Smooth muscle cell (in vitro differentiated cells): ENCODE data around the gene OR5K2. TPM values are rescaled to one million over a fixed set of nuclear protein-coding genes. Genes with fewer than 3 reads are reported as not detected.

ENCODE experiments used
- DNase-seq: peaks from one replicate; lab custom pipeline; 2025; ENCODE audit not compliant: unreplicated experiment; lab: John Stamatoyannopoulos, UW
- H2AFZ ChIP-seq: fragments of 200-600 bp; sonication (generic); 2 replicates; pipeline ENCODE4 v1.6.0; 2016; ENCODE audit warnings: antibody characterized with exemption, low read depth, mild to moderate bottlenecking
- H3F3A ChIP-seq: fragments of 200-600 bp; sonication (generic); 2 replicates; pipeline ENCODE4 v1.6.0; 2017; ENCODE audit warnings: antibody characterized with exemption, low read depth
- H3K27ac ChIP-seq: fragments of 200-600 bp; sonication (generic); 2 replicates; pipeline ENCODE4 v1.5.1; 2016; ENCODE audit warnings: low read depth, mild to moderate bottlenecking
- H3K27me3 ChIP-seq: fragments of 200-600 bp; sonication (generic); 2 replicates; pipeline ENCODE4 v1.6.1; 2016; ENCODE audit warnings: low read depth, mild to moderate bottlenecking
- H3K36me3 ChIP-seq: fragments of 200-600 bp; sonication (generic); 2 replicates; pipeline ENCODE4 v1.5.1; 2016; ENCODE audit warnings: low read depth
- H3K4me1 ChIP-seq: fragments of 200-600 bp; sonication (generic); 2 replicates; pipeline ENCODE4 v1.5.1; 2016; ENCODE audit warnings: low read depth
- H3K4me2 ChIP-seq: fragments of 200-600 bp; sonication (generic); 2 replicates; pipeline ENCODE4 v1.6.0; 2016; ENCODE audit warnings: mild to moderate bottlenecking
- H3K4me3 ChIP-seq: fragments of 200-600 bp; sonication (generic); 2 replicates; pipeline ENCODE4 v1.5.1; 2016; ENCODE audit warnings: mild to moderate bottlenecking
- H3K79me2 ChIP-seq: fragments of 200-600 bp; sonication (generic); 2 replicates; pipeline ENCODE4 v1.6.0; 2016; ENCODE audit warnings: low read depth, mild to moderate bottlenecking
- H3K9ac ChIP-seq: fragments of 200-600 bp; sonication (generic); 2 replicates; pipeline ENCODE4 v1.6.0; 2016; ENCODE audit warnings: low read depth
- H3K9me3 ChIP-seq: fragments of 200-600 bp; sonication (generic); replicated peaks from 2 replicates; pipeline ENCODE4 v1.5.1; 2016; ENCODE audit warnings: low read depth
- H4K20me1 ChIP-seq: fragments of 200-600 bp; sonication (generic); 2 replicates; pipeline ENCODE4 v1.6.0; 2016; ENCODE audit warnings: low read depth
- CTCF ChIP-seq: fragments of 200-600 bp; sonication (generic); IDR thresholded peaks from 2 replicates; pipeline ENCODE4 v1.5.1; 2017; ENCODE audit warnings: borderline replicate concordance, mild to moderate bottlenecking, antibody characterized with exemption; ENCODE audit not compliant: insufficient read depth, poor library complexity, severe bottlenecking
- WGBS: methylation state at CpG from one replicate; pipeline ENCODE4 v1.1.7; 2016; ENCODE audit warnings: low lambda C conversion rate; 5-methylcytosine and 5-hydroxymethylcytosine counted together
- polyA plus RNA-seq: library from polyadenylated mRNA; unstranded; fragments of >200 nt; fragmentation: Nextera tagmentation; extraction: Ambion mirVana; gene quantifications from 2 replicates; pipeline ENCODE4 v1.2.1, GENCODE V29; 2016
- total RNA-seq: library from RNA; depleted of rRNA; stranded (reverse); fragments of >200 nt; gene quantifications from 2 replicates; pipeline ENCODE4 v1.2.3, GENCODE V29; 2014

The OR5K2 gene
- total and polyA plus RNA-seq, 2 experiments from 2014 or later = not detected

- no peaks in the 10 kb centered on the region for H3K27me3 ChIP-seq
- no peak for TF ChIP-seq CTCF
- WGBS = 94% methylated on average over 2 of the region's 2 CpGs
- H3K79me2 ChIP-seq = no peaks in the 10 kb centered on the region
- no peak overlapping the region for H3K9ac ChIP-seq
- H3K36me3 ChIP-seq = no peaks in the 10 kb centered on the region
- H3K4me2 ChIP-seq = no peak overlapping the region
- peaks cover under 1% of the 10 kb centered on the region for H3K4me1 ChIP-seq
- no peaks in the 10 kb centered on the region for H4K20me1 ChIP-seq
- no peak overlapping the region for H3K27ac ChIP-seq
- H3K9me3 ChIP-seq = no peaks in the 10 kb centered on the region
- no peak overlapping the region for H2AFZ ChIP-seq
- no peak overlapping the region for H3K4me3 ChIP-seq
- DNase-seq = no peak
- H3F3A ChIP-seq = no peaks in the 10 kb centered on the region
These were observed 36.7 kb downstream of the OR5K2 start for GRCh38 chr3:98534168-98534567.

- H3K9me3 ChIP-seq = no peaks in the 10 kb centered on the region
- WGBS = 97% methylated on average over 1 of the region's 1 CpG
- H2AFZ ChIP-seq = no peak overlapping the region
- H3K9ac ChIP-seq = no peak overlapping the region
- H3K4me2 ChIP-seq = no peak overlapping the region
- no peak overlapping the region for H3K27ac ChIP-seq
- H3F3A ChIP-seq = no peaks in the 10 kb centered on the region
- no peaks in the 10 kb centered on the region for H3K4me1 ChIP-seq
- no peak for TF ChIP-seq CTCF
- no peaks in the 10 kb centered on the region for H4K20me1 ChIP-seq
- no peaks in the 10 kb centered on the region for H3K27me3 ChIP-seq
- H3K4me3 ChIP-seq = no peak overlapping the region
- no peaks in the 10 kb centered on the region for H3K79me2 ChIP-seq
- no peak for DNase-seq
- H3K36me3 ChIP-seq = no peaks in the 10 kb centered on the region
These were observed 37.3 kb downstream of the OR5K2 start for GRCh38 chr3:98534734-98535133.

GRCh38 chr3:98536456-98537017 lies 39.1 kb downstream of the OR5K2 start:
- Histone ChIP-seq H3K27me3 (no peaks in the 10 kb centered on the region), H3K9ac (no peak overlapping the region), H3K4me3 (no peak overlapping the region), H3K27ac (peak overlapping the region; percentile 6), H3K79me2 (no peaks in the 10 kb centered on the region), H4K20me1 (no peaks in the 10 kb centered on the region), H3K9me3 (no peaks in the 10 kb centered on the region), H3F3A (no peaks in the 10 kb centered on the region), H3K36me3 (no peaks in the 10 kb centered on the region), H2AFZ (no peak overlapping the region), H3K4me1 (no peaks in the 10 kb centered on the region), H3K4me2 (no peak overlapping the region)
- 86% methylated on average over 6 of the region's 6 CpGs for WGBS
- no peak for DNase-seq
- TF ChIP-seq CTCF = no peak

GRCh38 chr3:98540346-98540745 lies 42.9 kb downstream of the OR5K2 start:
- Histone ChIP-seq H3K27me3 (no peaks in the 10 kb centered on the region), H3K9me3 (no peaks in the 10 kb centered on the region)
- 89% methylated on average over 3 of the region's 3 CpGs for WGBS

More at GRCh38 chr3:98540346-98540745, 42.9 kb downstream of the OR5K2 start:
- TF ChIP-seq CTCF = no peak
- Histone ChIP-seq H3K4me3 (no peak overlapping the region), H3F3A (no peaks in the 10 kb centered on the region), H2AFZ (no peak overlapping the region), H3K9ac (no peak overlapping the region), H3K4me1 (no peaks in the 10 kb centered on the region), H4K20me1 (no peaks in the 10 kb centered on the region), H3K36me3 (no peaks in the 10 kb centered on the region), H3K4me2 (no peak overlapping the region), H3K27ac (no peak overlapping the region), H3K79me2 (no peaks in the 10 kb centered on the region)
- DNase-seq = no peak
